B cell (primary cell): ENCODE measurements around the gene SMIM41.

Experiments
- EZH2 ChIP-seq: IDR thresholded peaks from 2 replicates; pipeline ENCODE4 v1.6.1; 2012; ENCODE audit warnings: borderline replicate concordance, low read depth, mild to moderate bottlenecking, moderate library complexity, low read length; ENCODE audit not compliant: insufficient read depth, poor library complexity, severe bottlenecking
- TF ChIP-seq, protein P1 (sequence below): fragments of 200-600 bp; IDR thresholded peaks from one replicate; pipeline ENCODE4 v1.8.0; 2022; ENCODE audit warnings: antibody characterized with exemption, mild to moderate bottlenecking

GRCh38 chr12:52035190-52035589 is 44.3 kb upstream of the SMIM41 start:
- TF ChIP-seq EZH2 = no peak
- TF ChIP-seq, protein P1, sequence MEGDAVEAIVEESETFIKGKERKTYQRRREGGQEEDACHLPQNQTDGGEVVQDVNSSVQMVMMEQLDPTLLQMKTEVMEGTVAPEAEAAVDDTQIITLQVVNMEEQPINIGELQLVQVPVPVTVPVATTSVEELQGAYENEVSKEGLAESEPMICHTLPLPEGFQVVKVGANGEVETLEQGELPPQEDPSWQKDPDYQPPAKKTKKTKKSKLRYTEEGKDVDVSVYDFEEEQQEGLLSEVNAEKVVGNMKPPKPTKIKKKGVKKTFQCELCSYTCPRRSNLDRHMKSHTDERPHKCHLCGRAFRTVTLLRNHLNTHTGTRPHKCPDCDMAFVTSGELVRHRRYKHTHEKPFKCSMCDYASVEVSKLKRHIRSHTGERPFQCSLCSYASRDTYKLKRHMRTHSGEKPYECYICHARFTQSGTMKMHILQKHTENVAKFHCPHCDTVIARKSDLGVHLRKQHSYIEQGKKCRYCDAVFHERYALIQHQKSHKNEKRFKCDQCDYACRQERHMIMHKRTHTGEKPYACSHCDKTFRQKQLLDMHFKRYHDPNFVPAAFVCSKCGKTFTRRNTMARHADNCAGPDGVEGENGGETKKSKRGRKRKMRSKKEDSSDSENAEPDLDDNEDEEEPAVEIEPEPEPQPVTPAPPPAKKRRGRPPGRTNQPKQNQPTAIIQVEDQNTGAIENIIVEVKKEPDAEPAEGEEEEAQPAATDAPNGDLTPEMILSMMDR = no peak
